Effector CD4-positive, alpha-beta T cell (primary cell): ENCODE measurements around the gene GAB1.
"Not testable (repeated sequence)": the region's sequence is repeated elsewhere in the genome, so short reads cannot be mapped to it uniquely, and the experiment has no call there.

Source experiments
- DNase-seq: peaks from one replicate; pipeline ENCODE4 v3.0.0-alpha.2; 2020

Gene GAB1

GRCh38 chr4:143339497-143339896 lies 2.8 kb downstream of the GAB1 start:
- DNase-seq = no peak

- no peak for DNase-seq
These were observed 4.6 kb downstream of the GAB1 start for GRCh38 chr4:143341186-143341755.

GRCh38 chr4:143343276-143343831 lies 6.7 kb downstream of the GAB1 start:
- DNase-seq = no peak

- no peak for DNase-seq
These were observed 7.4 kb downstream of the GAB1 start for GRCh38 chr4:143344041-143344440.

GRCh38 chr4:143344774-143345173 lies 8.1 kb downstream of the GAB1 start:
- no peak for DNase-seq

GRCh38 chr4:143345356-143345755 lies 8.7 kb downstream of the GAB1 start:
- DNase-seq = no peak

GRCh38 chr4:143346206-143346605 lies 9.5 kb downstream of the GAB1 start:
- DNase-seq = no peak

GRCh38 chr4:143347484-143348111 lies 10.9 kb downstream of the GAB1 start:
- DNase-seq = no peak

GRCh38 chr4:143348233-143349077 lies 11.8 kb downstream of the GAB1 start:
- no peak for DNase-seq

GRCh38 chr4:143349858-143350527 lies 13.3 kb downstream of the GAB1 start:
- DNase-seq = not testable (repeated sequence)

GRCh38 chr4:143351149-143351691 lies 14.5 kb downstream of the GAB1 start:
- no peak for DNase-seq

GRCh38 chr4:143351774-143352451 lies 15.2 kb downstream of the GAB1 start:
- DNase-seq = no peak

- DNase-seq = no peak
These were observed 16.0 kb downstream of the GAB1 start for GRCh38 chr4:143352720-143353119.

GRCh38 chr4:143353797-143354196 lies 17.1 kb downstream of the GAB1 start:
- no peak for DNase-seq

- no peak for DNase-seq
These were observed 18.3 kb downstream of the GAB1 start for GRCh38 chr4:143354990-143355389.

GRCh38 chr4:143355540-143356217 lies 19.0 kb downstream of the GAB1 start:
- DNase-seq = no peak

GRCh38 chr4:143356493-143356892 lies 19.8 kb downstream of the GAB1 start:
- no peak for DNase-seq

- no peak for DNase-seq
These were observed 20.6 kb downstream of the GAB1 start for GRCh38 chr4:143357161-143357845.

GRCh38 chr4:143358419-143358818 lies 21.7 kb downstream of the GAB1 start:
- no peak for DNase-seq

- DNase-seq = no peak
These were observed 22.4 kb downstream of the GAB1 start for GRCh38 chr4:143358923-143359643.
